Measurements from ENCODE around the gene COX10.

Gene COX10

GRCh38 chr17:14124854-14125253, 55.5 kb downstream of the COX10 start:
- TF ChIP-seq CTCF (IDR thresholded peaks at IDR 0.05; ENCODE audit: low read depth, low read length, missing control alignments): no peak
- DNase-seq (ENCODE audit: low read depth): no peak
- H3K4me3 ChIP-seq (ENCODE audit: low read depth, low read length): no peak overlapping the region
- in situ Hi-C loops (cut with HindIII; ENCODE audit: low sequenced_read_pairs): no loop called here

GRCh38 chr17:14125518-14126137, 56.3 kb downstream of the COX10 start:
- in situ Hi-C loops (cut with HindIII; ENCODE audit: low sequenced_read_pairs): no loop called here
- peak overlapping the region; percentile 29 for H3K4me3 ChIP-seq (ENCODE audit: low read depth, low read length)
- no peak for TF ChIP-seq CTCF (IDR thresholded peaks at IDR 0.05; ENCODE audit: low read depth, low read length, missing control alignments)
- peak; percentile 9 for DNase-seq (ENCODE audit: low read depth)

GRCh38 chr17:14133104-14133503, 63.8 kb downstream of the COX10 start:
- DNase-seq (ENCODE audit: low read depth): no peak
- TF ChIP-seq CTCF (IDR thresholded peaks at IDR 0.05; ENCODE audit: low read depth, low read length, missing control alignments): no peak
- in situ Hi-C loops (cut with HindIII; ENCODE audit: low sequenced_read_pairs): no loop called here
- no peak overlapping the region for H3K4me3 ChIP-seq (ENCODE audit: low read depth, low read length)

GRCh38 chr17:14134456-14134855, 65.2 kb downstream of the COX10 start:
- in situ Hi-C loops (cut with HindIII; ENCODE audit: low sequenced_read_pairs): no loop called here
- no peak for DNase-seq (ENCODE audit: low read depth)
- no peak overlapping the region for H3K4me3 ChIP-seq (ENCODE audit: low read depth, low read length)
- TF ChIP-seq CTCF (IDR thresholded peaks at IDR 0.05; ENCODE audit: low read depth, low read length, missing control alignments): no peak

GRCh38 chr17:14135906-14136590, 66.7 kb downstream of the COX10 start:
- in situ Hi-C loops (cut with HindIII; ENCODE audit: low sequenced_read_pairs): no loop called here
- DNase-seq (ENCODE audit: low read depth): no peak
- TF ChIP-seq CTCF (IDR thresholded peaks at IDR 0.05; ENCODE audit: low read depth, low read length, missing control alignments): no peak
- H3K4me3 ChIP-seq (ENCODE audit: low read depth, low read length): no peak overlapping the region

- no peak for DNase-seq (ENCODE audit: low read depth)
- in situ Hi-C loops (cut with HindIII; ENCODE audit: low sequenced_read_pairs): no loop called here
- no peak overlapping the region for H3K4me3 ChIP-seq (ENCODE audit: low read depth, low read length)
- no peak for TF ChIP-seq CTCF (IDR thresholded peaks at IDR 0.05; ENCODE audit: low read depth, low read length, missing control alignments)
Measured at GRCh38 chr17:14138649-14139048, 69.3 kb downstream of the COX10 start.

Data from astrocyte of the cerebellum (primary cell).